Left lung (tissue), 10 donors: ENCODE measurements around the gene RAB7B. TPM values are rescaled to one million over a fixed set of nuclear protein-coding genes. Genes with fewer than 3 reads are reported as not detected.

Source experiments
- ATAC-seq: fragments of 200-7000 bp; cut with Tn5 transposase; one replicate; pipeline ENCODE4 v1.9.1; 2020; ENCODE audit warnings: moderate library complexity
- DNase-seq, 4 donors: peaks; one replicate each; pipeline ENCODE4 v3.0.0-alpha.2; 2013 to 2020
- H3K27ac ChIP-seq, 2 donors: fragments of 200-600 bp; sonication (generic) in 1 of 2; one replicate each; pipeline versions ENCODE4 v1.5.0 to v1.8.0; 2020 to 2021
- H3K27me3 ChIP-seq, 2 donors: fragments of 200-600 bp; sonication (generic) in 1 of 2; one replicate each; pipeline versions ENCODE4 v1.5.0 to v1.8.0; 2020 to 2021
- H3K36me3 ChIP-seq, 2 donors: fragments of 200-600 bp; sonication (generic) in 1 of 2; one replicate each; pipeline versions ENCODE4 v1.5.0 to v1.8.0; 2020 to 2021
- H3K4me1 ChIP-seq, 2 donors: fragments of 200-600 bp; one replicate each; pipeline ENCODE4 v1.8.0; 2021
- H3K4me3 ChIP-seq, 2 donors: fragments of 200-600 bp; sonication (generic) in 1 of 2; one replicate each; pipeline versions ENCODE4 v1.5.0 to v1.8.0; 2020 to 2021; ENCODE audit warnings: mild to moderate bottlenecking in 1 of 2
- H3K9me3 ChIP-seq, 2 donors: fragments of 200-600 bp; sonication (generic) in 1 of 2; one replicate each; pipeline versions ENCODE4 v1.5.0 to v1.8.0; 2020 to 2021
- intact Hi-C, 2 donors: fragments of 100-400 bp; cut with DNase I; formaldehyde crosslinking; loops; one replicate each; pipeline versions ENCODE4 v1.11.2 to v1.14.2; 2022
- polyA plus RNA-seq, 6 donors: library from polyadenylated mRNA; unstranded; fragments of 120-200 nt; gene quantifications; one replicate each; pipeline ENCODE4 v1.2.1, GENCODE V29; 2013; ENCODE audit not compliant: insufficient read length in 6 of 6
- total RNA-seq, 2 donors: library from RNA; stranded (reverse); fragmentation: NEBNext Ultra II Directional; extraction: Animal tissue kit (Norgen Biotek cat#: 25700); gene quantifications; one replicate each; pipeline ENCODE4 v1.2.1, GENCODE V29; 2021
- TF ChIP-seq, protein P1 (sequence below), 2 donors: fragments of 200-600 bp; sonication (generic) in 1 of 2; IDR thresholded peaks; one replicate each; pipeline versions ENCODE4 v1.5.0 to v1.8.0; 2021; ENCODE audit warnings: antibody characterized with exemption in 2 of 2
- donor health status: DM: no; HTN: yes; CAD: no.
- donor health status: DM: no; HTN: no; CAD: no.

Gene RAB7B
- total and polyA plus RNA-seq, 8 donors = 3.2 to 14.2 (median 4.0) TPM

DNA sequence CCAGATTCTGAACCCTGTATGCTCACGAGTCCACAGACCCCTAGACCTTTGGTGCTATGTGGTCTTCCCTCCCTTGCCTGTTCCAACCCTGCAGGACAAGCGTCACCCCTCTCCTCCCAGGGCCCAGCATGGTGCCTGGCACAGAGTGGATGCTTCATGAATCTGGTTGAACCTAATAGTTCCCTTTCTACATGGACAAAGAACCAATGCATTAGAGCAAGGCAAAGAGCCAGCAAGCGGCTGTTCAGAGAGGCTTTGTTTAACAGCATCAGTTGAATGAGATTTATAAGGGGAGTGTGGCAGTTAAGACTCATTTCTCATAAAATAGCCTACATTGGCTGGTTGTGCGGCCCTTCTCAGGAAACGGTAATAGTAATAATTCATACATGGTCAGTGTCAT is 74.9 kb downstream of the RAB7B start:
- H3K27me3 ChIP-seq = no peaks in the 10 kb centered on the region
- intact Hi-C loops = no loop called here
- no peaks in the 10 kb centered on the region for H3K9me3 ChIP-seq
- DNase-seq (no peak), ATAC-seq (no peak)
- no peaks in the 10 kb centered on the region for H3K36me3 ChIP-seq
- TF ChIP-seq, protein P1, sequence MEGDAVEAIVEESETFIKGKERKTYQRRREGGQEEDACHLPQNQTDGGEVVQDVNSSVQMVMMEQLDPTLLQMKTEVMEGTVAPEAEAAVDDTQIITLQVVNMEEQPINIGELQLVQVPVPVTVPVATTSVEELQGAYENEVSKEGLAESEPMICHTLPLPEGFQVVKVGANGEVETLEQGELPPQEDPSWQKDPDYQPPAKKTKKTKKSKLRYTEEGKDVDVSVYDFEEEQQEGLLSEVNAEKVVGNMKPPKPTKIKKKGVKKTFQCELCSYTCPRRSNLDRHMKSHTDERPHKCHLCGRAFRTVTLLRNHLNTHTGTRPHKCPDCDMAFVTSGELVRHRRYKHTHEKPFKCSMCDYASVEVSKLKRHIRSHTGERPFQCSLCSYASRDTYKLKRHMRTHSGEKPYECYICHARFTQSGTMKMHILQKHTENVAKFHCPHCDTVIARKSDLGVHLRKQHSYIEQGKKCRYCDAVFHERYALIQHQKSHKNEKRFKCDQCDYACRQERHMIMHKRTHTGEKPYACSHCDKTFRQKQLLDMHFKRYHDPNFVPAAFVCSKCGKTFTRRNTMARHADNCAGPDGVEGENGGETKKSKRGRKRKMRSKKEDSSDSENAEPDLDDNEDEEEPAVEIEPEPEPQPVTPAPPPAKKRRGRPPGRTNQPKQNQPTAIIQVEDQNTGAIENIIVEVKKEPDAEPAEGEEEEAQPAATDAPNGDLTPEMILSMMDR (IDR thresholded peaks at IDR 0.05) = no peak
- H3K4me3 ChIP-seq = no peak overlapping the region
- no peak overlapping the region for H3K27ac ChIP-seq
- peaks cover 3 to 6% of the 10 kb centered on the region in 2 donors for H3K4me1 ChIP-seq

DNA sequence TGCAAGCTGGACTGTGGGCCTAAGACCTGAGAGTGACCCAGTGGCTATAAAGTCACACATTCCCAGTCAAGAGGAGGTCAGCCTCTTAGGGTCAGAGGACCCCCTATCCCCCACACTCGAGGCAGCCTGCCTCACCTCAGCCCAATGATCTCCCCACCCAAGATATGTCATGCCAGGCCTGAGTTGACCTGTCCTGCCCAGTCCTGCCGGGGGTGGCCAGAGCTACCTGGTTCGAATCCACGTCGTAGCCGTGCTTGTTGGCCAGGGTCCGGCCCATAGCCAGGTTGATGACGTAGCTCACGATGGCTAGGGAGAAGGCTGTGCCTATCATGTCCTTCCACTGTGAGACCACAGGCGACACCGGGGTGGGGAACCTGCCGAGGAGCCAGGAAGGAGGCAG is 75.5 kb downstream of the RAB7B start:
- H3K27me3 ChIP-seq = no peaks in the 10 kb centered on the region
- intact Hi-C loops = no loop called here
- H3K4me3 ChIP-seq = no peak overlapping the region
- H3K27ac ChIP-seq = no peak overlapping the region
- no peak for DNase-seq
- H3K36me3 ChIP-seq = no peaks in the 10 kb centered on the region
- H3K9me3 ChIP-seq = no peaks in the 10 kb centered on the region
- no peak for ATAC-seq
- peaks cover 0 to under 1% of the 10 kb centered on the region in 2 donors for H3K4me1 ChIP-seq
- TF ChIP-seq, protein P1 (IDR thresholded peaks at IDR 0.05) = no peak

DNA sequence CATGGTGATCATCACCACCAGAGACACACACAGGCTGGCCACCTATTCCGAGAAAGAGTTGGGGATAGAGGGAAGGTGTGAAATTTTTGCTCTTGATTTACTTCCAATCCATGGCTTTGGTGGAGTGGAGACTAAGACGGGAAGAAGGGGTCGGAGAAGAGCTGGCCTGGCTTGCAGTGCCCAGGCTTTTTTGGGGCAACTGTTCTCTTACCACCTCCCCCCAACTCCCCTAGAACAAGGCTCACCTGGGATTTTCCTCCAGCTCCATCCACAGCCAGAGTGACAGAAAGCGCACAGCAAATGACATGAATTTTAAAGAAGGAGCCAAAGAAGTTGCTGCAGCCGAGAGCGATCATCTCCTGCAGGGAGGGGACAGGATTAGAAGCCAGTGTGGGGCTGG is 75.9 kb downstream of the RAB7B start:
- ATAC-seq = no peak
- TF ChIP-seq, protein P1 (IDR thresholded peaks at IDR 0.05) = no peak
- no peaks in the 10 kb centered on the region for H3K36me3 ChIP-seq
- H3K4me3 ChIP-seq = no peak overlapping the region
- intact Hi-C loops = no loop called here
- no peaks in the 10 kb centered on the region for H3K27me3 ChIP-seq
- H3K27ac ChIP-seq = no peak overlapping the region
- H3K9me3 ChIP-seq = no peaks in the 10 kb centered on the region
- no peak for DNase-seq
- H3K4me1 ChIP-seq = no peaks in the 10 kb centered on the region

Other genes with a start within 250 kb of the RAB7B start
- gene RAB29, start 227.9 kb downstream of the RAB7B start, total RNA-seq = 10 to 100 TPM; 18.8 to 29.9 TPM
- 10 to 100 TPM in 1 of 6 donors, 1 to 10 TPM in 5; 6.1 to 10.0 (median 7.9) TPM for gene RAB29, start 227.9 kb downstream of the RAB7B start, polyA plus RNA-seq
- 10 to 100 TPM; 29.4 to 36.1 TPM for gene SLC41A1, start 190.2 kb downstream of the RAB7B start, total RNA-seq
- gene SLC41A1, start 190.2 kb downstream of the RAB7B start, polyA plus RNA-seq = 10 to 100 TPM; 36.6 to 46.8 (median 43.6) TPM
- gene PM20D1, start 153.3 kb downstream of the RAB7B start, total RNA-seq = under 1 TPM; 0.13 to 0.32 TPM
- gene PM20D1, start 153.3 kb downstream of the RAB7B start, polyA plus RNA-seq = under 1 TPM; 0.29 to 0.79 (median 0.56) TPM
- gene SLC26A9, start 59.9 kb downstream of the RAB7B start, total RNA-seq = 10 to 100 TPM in 1 of 2 donors, 1 to 10 TPM in 1; 7.6 to 42.5 TPM
- 1 to 10 TPM; 4.1 to 8.5 (median 6.2) TPM for gene SLC26A9, start 59.9 kb downstream of the RAB7B start, polyA plus RNA-seq
- gene CTSE, start 20.5 kb upstream of the RAB7B start, total RNA-seq = 100 to 1,000 TPM; 191 to 624 TPM
- under 1 TPM; 0.35 to 0.93 (median 0.53) TPM for gene CTSE, start 20.5 kb upstream of the RAB7B start, polyA plus RNA-seq
- gene RHEX, start 49.8 kb upstream of the RAB7B start, total RNA-seq = 1 to 10 TPM; 1.1 to 2.4 TPM
- under 1 TPM in 5 of 6 donors, not detected in 1; 0.18 to 0.44 (median 0.30) TPM for gene RHEX, start 49.8 kb upstream of the RAB7B start, polyA plus RNA-seq
- gene AVPR1B, start 114.0 kb upstream of the RAB7B start, total RNA-seq = not detected
- under 1 TPM in 3 of 6 donors, not detected in 3; 0.08 to 0.11 (median 0.10) TPM for gene AVPR1B, start 114.0 kb upstream of the RAB7B start, polyA plus RNA-seq
- gene FAM72A, start 199.4 kb upstream of the RAB7B start, total RNA-seq = 1 to 10 TPM; 3.9 to 5.0 TPM
- 1 to 10 TPM; 5.2 to 7.7 (median 7.2) TPM for gene FAM72A, start 199.4 kb upstream of the RAB7B start, polyA plus RNA-seq
- 10 to 100 TPM; 63.8 to 65.4 TPM for gene SRGAP2, start 200.1 kb upstream of the RAB7B start, total RNA-seq
- 10 to 100 TPM; 58.9 to 72.4 (median 64.0) TPM for gene SRGAP2, start 200.1 kb upstream of the RAB7B start, polyA plus RNA-seq